PC-9 (cell line): ENCODE data around the gene MAB21L3.

ENCODE experiments used
- EZH2 ChIP-seq: fragments of 200-600 bp; sonication (generic); IDR thresholded peaks from 2 replicates; pipeline ENCODE4 v1.8.0; 2017; ENCODE audit warnings: antibody characterized with exemption, low read depth
- TF ChIP-seq, protein P1 (sequence below): fragments of 200-600 bp; sonication (generic); conservative IDR thresholded peaks from 2 replicates; pipeline ENCODE4 v1.6.1; 2017; ENCODE audit warnings: mixed run types, antibody characterized with exemption, mild to moderate bottlenecking, moderate library complexity

DNA sequence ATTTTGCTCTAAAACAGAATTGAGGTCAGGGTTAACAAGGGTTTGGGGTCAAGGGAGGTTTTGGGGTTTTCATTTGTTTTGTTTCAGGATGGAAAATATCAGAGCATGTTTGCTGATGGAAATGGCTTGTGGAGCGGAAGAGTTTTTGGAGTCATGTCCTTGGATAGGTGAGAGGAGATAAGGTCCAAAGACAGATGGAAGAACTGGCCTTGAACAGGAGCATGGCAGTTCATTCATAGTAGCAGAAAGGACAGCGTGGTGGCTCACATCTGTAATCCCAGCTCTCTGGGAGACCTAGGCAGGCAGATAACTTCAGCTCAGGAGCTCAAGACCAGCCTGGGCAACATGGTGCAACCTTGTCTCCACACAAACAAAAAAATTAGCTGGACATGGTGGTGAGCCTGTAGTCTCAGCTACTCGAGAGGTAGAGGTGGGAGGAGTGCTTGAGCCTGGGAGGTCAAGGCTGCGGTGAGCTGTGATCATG lies 65.1 kb downstream of the MAB21L3 start:
- TF ChIP-seq, protein P1, sequence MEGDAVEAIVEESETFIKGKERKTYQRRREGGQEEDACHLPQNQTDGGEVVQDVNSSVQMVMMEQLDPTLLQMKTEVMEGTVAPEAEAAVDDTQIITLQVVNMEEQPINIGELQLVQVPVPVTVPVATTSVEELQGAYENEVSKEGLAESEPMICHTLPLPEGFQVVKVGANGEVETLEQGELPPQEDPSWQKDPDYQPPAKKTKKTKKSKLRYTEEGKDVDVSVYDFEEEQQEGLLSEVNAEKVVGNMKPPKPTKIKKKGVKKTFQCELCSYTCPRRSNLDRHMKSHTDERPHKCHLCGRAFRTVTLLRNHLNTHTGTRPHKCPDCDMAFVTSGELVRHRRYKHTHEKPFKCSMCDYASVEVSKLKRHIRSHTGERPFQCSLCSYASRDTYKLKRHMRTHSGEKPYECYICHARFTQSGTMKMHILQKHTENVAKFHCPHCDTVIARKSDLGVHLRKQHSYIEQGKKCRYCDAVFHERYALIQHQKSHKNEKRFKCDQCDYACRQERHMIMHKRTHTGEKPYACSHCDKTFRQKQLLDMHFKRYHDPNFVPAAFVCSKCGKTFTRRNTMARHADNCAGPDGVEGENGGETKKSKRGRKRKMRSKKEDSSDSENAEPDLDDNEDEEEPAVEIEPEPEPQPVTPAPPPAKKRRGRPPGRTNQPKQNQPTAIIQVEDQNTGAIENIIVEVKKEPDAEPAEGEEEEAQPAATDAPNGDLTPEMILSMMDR: no peak
- no peak for TF ChIP-seq EZH2
